Measurements from ENCODE around the gene AGAP1.

AGAP1 gene

GRCh38 chr2:235493775-235494715, at the start of gene AGAP1:
TSS of gene AGAP1 (plus strand) at chr2:235494043.
- peak; percentile 6 for DNase-seq

DNA sequence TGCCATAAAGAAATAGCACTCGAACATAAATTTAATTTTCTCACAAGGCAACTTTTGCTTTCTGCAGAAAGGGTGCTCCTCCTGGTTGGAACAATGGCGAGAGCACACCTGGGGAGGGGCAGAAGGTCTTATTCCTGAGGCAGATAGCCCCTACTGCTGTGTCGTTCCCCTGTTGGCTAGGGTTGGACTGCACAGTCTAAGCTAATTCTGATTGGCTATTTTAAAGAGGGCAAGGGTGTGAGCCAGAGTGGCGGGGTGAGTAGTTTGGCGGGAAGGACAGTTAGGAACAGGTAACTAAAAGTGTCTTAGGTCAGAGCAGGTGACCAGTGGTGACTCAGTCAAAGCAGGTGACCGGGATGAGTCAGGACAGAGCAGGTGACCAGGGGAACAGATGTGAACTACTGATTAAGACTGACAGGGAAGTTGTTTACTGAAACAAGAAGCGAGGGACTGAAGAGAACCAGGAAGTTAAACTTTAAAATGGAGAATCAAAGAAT, 49.7 kb upstream of the AGAP1 start:
- DNase-seq, result no peak

GRCh38 chr2:235445116-235445515, 48.7 kb upstream of the AGAP1 start:
- no peak for DNase-seq

DNA sequence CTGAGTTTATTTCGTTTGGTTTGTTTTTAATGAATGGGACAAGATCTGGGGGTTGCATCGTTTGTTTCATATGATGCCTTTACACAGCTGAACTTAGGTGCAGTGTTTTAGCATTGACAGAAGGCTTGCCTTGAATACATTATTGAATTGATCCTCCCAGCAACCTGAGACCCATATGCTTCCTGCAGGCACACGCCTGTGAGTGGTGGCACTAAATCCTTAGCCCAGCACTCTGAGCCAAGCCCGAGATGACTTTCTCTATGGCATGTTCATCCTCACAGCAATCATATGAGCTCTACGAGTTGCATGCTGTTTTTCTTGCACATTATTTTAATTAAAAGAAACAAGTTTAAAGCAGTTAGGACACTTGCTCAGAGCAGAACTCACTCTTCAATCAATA, 47.8 kb upstream of the AGAP1 start:
- DNase-seq, result no peak

- no peak for DNase-seq
Observed at GRCh38 chr2:235447210-235447609, 46.6 kb upstream of the AGAP1 start.

GRCh38 chr2:235449568-235449967, 44.3 kb upstream of the AGAP1 start:
- no peak for DNase-seq

DNA sequence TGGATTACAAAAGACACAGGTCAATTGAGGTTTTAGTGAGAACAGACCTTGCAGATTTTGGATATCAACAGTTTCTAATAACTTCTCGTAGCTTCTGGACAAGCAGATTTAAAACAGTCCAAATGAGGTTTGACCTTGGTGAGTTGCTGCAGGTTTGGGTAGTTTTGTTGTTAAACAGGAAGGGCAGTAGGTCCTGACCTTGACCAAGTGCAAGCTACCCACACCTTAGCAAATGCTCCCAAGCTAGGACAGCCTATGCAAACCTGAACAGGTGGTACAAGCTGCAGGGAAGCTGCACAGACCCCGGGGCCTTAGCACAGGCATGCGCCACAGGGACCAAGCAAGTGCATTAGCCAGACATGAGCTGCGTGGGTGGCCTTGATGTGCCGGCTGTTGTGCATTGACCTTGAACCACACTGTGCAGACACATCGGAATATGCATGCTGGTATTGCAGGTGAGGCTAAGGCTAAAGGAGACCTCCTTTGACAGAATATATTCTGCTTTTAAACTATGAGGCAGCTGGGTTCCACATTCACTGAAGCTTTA, 40.2 kb upstream of the AGAP1 start:
- no peak for DNase-seq

GRCh38 chr2:235458839-235459273, 35.0 kb upstream of the AGAP1 start:
- no peak for DNase-seq

GRCh38 chr2:235460548-235461047, 33.2 kb upstream of the AGAP1 start:
- DNase-seq, result no peak

GRCh38 chr2:235461763-235462414, 32.0 kb upstream of the AGAP1 start:
- DNase-seq, result no peak

DNA sequence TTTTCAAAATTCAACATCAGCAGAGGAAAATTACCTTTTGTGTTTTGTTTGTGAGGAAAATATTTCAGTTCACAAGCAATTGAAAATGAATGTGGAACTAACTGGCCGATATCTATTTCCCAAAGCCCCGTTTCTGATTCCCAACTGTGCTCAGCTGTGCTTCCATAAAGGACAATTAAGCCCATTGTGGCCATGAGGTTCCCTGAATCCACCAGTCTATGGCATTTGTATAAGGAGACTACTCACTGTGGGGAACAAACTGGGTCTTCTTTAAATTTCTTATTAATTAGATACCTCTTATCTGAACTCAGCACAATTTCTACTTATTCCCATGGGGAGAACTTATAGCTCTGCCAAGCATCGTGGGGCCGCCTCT, 31.4 kb upstream of the AGAP1 start:
- DNase-seq, result no peak

DNA sequence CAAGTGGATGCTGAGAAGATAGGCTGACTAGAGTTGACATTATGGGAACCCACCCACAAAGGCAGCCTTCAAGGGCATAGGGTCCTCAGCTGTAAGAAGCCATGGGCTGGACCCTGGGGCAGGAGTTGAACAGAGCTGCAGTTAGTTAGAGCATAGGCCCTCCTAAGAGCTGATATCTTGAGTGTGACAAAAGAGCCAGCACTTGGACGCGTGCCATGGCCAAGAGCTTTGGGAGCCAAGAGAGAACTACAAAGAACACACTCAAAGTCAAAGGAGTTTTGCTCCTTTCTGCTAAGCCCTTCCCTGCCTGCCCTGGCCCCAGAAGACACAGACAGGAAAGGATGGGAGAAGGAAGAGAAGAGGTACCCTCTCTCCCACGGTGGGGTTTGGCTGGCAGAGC, 29.9 kb upstream of the AGAP1 start:
- DNase-seq, result no peak

GRCh38 chr2:235467588-235467987, 26.3 kb upstream of the AGAP1 start:
- DNase-seq, result no peak

DNA sequence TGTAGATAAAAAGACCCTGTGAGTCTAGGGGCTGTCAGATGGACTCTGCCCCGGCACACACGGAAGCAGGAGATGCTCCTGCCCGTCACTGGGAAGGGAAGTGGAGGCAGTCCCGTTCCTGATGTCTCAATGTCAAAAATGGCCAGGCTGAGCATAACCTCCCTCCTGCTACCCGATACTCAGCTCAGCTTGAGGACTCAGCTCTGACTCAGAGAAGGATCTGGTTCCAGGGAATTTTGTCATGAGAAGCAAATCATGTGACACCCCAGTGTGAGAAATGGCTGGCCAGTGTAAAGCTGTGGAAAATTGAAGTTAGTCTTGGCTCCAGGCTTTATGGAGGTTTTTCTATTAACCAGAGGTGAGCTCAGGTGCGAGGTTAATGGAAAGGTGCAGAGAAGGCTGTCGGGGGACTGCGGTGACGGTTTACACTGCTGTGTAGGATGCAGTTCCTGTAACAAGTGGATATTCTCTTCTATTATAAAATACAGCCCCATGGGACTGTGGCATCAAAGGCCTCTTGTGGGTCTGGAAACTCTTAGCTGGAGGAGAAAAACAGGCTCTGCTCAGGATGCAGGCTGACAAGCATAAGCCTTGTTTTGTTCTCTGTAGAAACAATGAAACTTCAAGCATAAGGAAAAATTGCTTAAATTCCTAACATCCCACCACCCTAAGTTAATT, 24.7 kb upstream of the AGAP1 start:
- no peak for DNase-seq

DNA sequence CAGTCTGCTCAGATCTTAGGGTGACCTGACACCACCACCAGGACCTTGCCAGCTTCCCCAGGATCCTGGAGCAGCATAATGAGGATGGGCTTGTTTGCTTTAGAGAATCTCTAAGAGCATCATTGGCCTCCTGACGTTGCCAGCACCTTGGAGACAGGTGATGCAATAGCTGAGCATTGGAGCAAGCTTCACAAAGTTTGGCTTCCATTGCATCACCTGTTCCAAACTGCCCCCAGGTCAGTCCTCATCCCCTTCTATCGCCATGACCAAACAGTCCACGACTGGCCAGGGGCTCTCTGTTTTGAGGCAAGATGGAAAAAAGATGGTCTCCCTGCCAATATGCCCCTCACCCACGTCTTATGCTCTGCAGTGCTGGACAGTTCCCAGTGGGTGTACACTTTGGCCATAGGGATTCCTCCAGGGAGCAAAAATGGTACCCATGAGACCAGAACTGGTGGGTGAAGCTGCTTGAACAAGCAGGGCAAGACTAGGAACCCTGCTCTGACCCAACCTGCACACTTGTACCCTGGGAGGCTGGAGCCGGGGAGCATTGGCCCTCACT, 22.6 kb upstream of the AGAP1 start:
- no peak for DNase-seq

DNA sequence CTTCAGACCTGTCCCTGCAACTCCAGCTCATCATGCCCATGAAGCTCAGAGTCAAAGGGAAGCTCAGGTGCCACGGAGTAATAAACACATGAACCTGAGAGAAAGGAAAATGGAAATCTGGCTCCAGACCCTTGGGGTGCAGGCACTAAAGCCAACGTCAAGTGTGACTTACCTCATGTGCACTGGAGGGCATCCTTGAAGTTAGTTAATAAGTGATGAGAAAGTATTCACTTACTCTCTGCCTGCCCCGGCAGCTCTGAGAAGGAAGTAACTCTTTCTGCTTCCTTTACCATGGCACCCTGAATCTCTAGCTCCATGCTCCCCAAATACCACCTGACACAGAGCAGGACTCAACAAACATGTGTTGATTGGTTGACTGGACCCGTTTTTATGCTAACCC, 21.4 kb upstream of the AGAP1 start:
- DNase-seq, result no peak

DNA sequence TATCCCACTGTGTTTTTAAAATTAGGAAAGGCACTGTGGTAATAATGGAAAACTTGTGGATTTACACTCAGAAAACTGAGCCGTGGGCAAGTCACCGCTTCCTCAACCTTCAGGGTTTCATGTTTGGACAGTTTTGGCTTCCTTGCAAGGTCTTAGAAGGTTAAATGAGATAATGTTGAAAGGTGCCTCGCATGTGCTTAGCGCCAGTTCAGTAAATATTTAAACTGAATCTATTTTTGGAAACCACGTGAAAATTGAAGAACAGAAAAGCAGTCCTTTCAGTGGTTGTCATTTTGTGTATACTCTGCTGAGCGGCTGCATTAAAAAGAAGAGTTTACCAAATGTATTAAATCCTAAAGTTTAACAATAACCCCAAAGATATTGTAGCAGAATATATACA, 15.2 kb upstream of the AGAP1 start:
- DNase-seq, result no peak

- DNase-seq, result no peak
Observed at GRCh38 chr2:235479604-235480003, 14.2 kb upstream of the AGAP1 start.

- no peak for DNase-seq
Observed at GRCh38 chr2:235480614-235481013, 13.2 kb upstream of the AGAP1 start.

- no peak for DNase-seq
Observed at GRCh38 chr2:235483313-235483712, 10.5 kb upstream of the AGAP1 start.

GRCh38 chr2:235485362-235485761, 8.5 kb upstream of the AGAP1 start:
- no peak for DNase-seq

DNA sequence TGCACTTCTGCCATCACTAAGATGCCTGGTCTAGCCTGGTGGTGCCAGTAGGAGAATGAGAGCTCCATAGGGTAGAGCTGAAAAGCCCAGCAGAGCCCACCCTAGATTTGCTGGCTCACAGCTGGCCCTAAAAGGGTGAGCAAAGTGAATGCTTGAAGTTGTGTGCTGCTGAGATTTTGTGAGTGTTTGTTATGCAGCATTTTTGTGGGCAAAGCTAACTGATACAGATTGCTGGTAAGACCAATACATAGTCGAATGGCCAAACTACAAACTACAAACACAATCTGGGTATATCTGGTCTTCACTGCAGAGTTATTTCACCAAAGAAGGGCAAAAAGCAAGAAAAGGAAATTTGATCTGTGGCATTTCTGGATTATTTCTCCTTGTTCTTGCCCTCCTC, 7.1 kb upstream of the AGAP1 start:
- no peak for DNase-seq

- no peak for DNase-seq
Observed at GRCh38 chr2:235489897-235490296, 3.9 kb upstream of the AGAP1 start.

Data from CD4-positive, alpha-beta T cell treated with Interleukin-4 for 4 hours (primary cell).